ENCODE measurements around the gene SRGAP1.
A peak's percentile ranks its signal among the peaks of the same experiment; 100 is the strongest.
"Not testable (repeated sequence)": the region's sequence is repeated elsewhere in the genome, so short reads cannot be mapped to it uniquely, and the experiment has no call there.

Gene SRGAP1

GRCh38 chr12:63838411-63838810 is 6.1 kb upstream of the SRGAP1 start:
- no peak for DNase-seq (ENCODE audit: low read depth)

DNA sequence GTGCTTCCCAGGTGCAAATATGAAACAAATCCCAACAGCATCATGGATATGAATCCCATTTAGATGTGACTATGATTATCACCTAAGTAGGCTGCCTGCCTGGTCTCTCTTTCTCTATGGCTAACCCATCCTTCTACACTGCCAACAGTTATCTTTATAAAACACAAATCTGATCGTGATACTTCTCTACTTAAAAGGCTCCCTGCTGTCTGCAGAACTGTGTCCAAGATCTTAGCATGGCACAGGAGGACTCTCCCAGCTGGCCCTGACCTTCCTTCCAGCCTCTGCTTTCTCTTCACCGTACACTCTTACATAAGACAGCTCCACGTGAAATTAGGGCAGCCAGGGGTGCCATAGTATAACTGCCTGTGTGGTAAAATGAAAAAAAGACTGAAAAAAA is 3.5 kb upstream of the SRGAP1 start:
- no peak for DNase-seq (ENCODE audit: low read depth)

- no peak for DNase-seq (ENCODE audit: low read depth)
Measured at GRCh38 chr12:63841571-63841970, 2.9 kb upstream of the SRGAP1 start.

DNA sequence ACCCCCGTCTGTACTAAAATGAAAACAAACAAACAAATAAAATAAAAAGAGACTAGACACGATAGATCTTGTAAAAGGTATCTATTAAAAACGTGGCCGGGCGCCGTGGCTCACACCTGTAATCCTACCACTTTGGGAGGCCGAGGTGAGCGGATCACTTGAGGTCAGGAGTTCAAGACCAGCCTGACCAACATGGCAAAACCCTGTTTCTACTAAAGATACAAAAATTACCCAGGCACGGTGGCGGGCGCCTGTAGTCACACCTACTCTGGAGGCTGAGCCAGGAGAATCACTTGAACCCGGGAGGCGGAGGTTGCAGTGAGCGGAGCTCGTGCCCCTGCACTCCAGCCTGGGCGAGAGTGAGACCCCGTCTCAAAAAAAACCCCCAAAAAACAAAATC is 1.8 kb upstream of the SRGAP1 start:
- DNase-seq (ENCODE audit: low read depth): not testable (repeated sequence)

GRCh38 chr12:63843254-63843720 is 1.2 kb upstream of the SRGAP1 start:
- peak; percentile 16 for DNase-seq (ENCODE audit: low read depth)

DNA sequence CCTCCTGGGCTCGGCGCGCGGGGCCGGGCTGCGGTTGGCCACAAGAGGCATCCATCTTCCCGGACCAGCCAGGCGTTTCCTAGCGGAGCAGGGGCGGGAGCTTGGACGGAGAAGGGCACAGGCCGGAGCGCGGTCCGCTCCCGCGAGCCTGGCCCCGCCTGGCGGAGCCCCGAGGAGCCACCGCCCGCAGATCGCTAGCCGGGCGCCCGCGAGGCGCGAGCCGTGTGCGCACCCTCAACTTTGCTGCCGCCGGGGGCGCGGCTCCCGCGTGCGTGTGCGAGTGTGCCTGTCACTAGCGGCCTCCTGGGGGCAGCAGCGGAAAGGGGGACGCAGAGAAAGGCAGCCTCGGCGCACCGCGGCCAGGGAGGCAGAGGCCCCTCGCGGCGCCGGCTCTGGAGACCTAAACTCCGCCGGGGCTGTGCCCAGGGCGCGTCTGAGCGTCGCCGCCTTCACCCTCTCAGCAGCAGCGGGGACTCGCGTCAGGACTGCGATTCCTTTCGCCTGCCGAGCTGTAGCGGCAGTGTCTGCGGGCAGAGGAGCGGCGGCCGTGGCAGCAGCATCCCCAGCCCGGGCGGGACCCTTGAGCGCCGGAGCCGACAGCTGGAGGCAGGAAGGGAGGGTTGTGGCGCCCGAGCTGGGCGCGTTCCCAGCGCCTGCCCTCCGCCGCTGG is 644 bp upstream of the SRGAP1 start:
- peak; percentile 95 for DNase-seq (ENCODE audit: low read depth)

- peak; percentile 63 for DNase-seq (ENCODE audit: low read depth)
Measured at GRCh38 chr12:63845726-63846125, 1.2 kb downstream of the SRGAP1 start.

- DNase-seq (ENCODE audit: low read depth): no peak
Measured at GRCh38 chr12:63846238-63846967, 1.9 kb downstream of the SRGAP1 start.

- DNase-seq (ENCODE audit: low read depth): no peak
Measured at GRCh38 chr12:63848450-63848849, 4.0 kb downstream of the SRGAP1 start.

DNA sequence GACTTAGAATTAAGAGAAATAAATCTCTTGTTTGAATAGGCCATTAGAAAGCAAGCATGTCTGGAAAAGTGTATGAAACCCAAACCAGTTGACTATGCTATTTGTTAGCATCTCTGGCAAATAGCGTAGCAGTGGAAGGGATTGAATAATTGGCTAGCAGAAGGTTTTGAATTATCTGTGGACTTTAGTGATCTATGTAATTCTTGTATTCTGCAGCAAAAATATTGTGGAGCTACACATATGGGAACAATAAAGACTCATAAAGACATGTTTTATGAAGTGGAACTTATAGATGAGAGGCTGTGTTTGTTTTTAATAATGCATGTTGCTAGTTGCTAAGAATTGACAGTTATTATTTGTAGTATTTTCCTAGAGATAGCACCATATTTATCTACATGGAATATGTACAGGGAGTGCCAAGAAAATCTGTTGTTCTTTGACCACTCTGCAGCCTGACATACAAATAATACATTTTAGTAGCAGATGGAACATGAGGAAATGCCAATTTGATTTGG is 4.7 kb downstream of the SRGAP1 start:
- no peak for DNase-seq (ENCODE audit: low read depth)

DNA sequence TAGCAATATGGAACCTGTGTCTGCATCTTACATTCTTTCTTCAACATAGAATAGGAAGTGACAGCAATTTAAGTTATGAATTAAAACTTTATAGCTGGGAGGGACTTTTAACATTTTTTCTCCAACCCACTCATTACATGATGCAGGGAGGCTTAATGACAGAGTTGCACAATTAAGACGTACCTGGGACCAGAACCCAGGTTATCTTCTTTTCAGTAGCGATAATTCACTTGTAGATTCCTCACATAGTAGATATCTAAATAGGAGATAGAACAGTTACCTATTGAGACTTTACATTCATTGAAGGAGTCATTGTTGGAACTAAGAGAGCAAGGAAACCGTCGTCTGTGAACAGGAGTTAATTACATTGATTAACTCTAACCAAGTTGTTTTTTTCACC is 5.1 kb downstream of the SRGAP1 start:
- DNase-seq (ENCODE audit: low read depth): no peak

DNA sequence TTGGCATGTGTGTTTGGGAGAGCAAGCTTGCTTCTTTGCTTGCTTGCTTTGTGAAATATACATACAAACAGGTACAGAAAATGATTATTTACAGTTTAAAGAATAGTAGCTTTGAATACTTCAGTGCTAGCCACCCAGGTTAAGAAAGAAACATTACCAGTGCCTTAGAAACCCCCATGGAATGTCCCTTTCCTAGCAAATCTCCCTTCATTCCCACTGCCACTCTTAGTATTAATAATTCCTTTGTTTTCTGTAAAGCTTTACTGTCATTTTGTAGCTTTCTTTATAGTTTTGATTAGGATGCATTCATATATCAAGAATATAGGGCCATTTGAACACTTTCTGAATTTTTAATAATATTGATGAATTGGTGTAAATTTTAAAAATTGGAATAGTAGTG is 9.5 kb downstream of the SRGAP1 start:
- no peak for DNase-seq (ENCODE audit: low read depth)

DNA sequence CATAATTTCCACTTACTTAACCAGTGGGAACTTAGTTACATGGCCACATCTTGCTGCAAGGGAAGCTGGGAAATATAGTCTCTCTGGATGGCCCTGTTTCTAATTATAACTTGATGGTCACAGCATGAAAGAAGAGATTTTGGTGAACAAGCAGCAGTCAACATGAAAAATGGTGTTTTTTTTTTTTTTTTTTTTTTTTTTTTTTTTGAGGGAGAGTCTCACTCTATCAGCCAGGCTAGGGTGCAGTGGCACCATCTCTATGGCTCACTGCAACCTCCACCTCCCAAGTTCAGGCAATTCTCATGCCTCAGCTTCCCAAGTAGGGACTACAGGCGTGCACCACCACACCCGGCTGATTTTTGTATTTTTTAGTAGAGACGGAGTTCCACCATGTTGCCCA is 10.8 kb downstream of the SRGAP1 start:
- DNase-seq (ENCODE audit: low read depth): no peak

- DNase-seq (ENCODE audit: low read depth): peak; percentile 75
Measured at GRCh38 chr12:63857771-63858670, 13.5 kb downstream of the SRGAP1 start.

GRCh38 chr12:63859880-63860279 is 15.4 kb downstream of the SRGAP1 start:
- DNase-seq (ENCODE audit: low read depth): not testable (repeated sequence)

DNA sequence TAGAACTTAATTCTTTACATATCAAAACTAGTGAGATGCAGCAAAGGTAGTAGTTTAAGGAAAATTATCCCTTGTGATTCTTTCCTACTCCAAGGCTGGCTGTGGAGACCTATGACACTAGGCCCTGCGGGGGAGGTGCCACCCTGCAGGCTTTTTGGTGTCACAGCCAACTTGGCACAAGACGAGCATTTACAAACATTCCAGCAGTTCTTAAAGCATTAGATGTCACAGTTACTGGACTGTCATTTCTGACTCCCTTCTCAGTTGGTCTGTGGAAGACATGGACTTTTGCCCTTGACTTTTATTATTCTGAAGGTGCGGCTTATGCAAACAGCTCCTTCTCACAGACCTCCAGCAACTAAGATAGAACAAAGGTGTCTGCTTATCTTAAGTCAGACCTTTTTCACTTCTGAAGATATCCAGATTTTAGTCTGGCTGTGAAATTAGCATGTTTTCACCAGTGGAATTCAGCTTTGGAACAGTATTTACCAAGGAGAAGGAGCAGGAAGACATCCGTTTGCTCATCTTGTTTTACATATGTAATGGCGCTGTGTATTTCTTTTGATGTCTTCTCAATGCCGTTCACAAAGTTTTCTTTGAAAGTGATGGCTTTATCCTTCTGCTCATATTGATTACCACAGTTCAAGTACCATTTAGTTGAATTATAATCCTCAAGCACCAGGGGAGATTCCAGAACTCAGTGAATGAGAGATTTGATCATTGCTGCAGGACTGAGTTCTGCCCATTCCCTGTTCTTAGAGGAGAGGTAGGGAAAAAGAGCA is 17.9 kb downstream of the SRGAP1 start:
- DNase-seq (ENCODE audit: low read depth): no peak

- no peak for DNase-seq (ENCODE audit: low read depth)
Measured at GRCh38 chr12:63862969-63863230, 18.4 kb downstream of the SRGAP1 start.

- DNase-seq (ENCODE audit: low read depth): peak; percentile 41
Measured at GRCh38 chr12:63863658-63864453, 19.4 kb downstream of the SRGAP1 start.

DNA sequence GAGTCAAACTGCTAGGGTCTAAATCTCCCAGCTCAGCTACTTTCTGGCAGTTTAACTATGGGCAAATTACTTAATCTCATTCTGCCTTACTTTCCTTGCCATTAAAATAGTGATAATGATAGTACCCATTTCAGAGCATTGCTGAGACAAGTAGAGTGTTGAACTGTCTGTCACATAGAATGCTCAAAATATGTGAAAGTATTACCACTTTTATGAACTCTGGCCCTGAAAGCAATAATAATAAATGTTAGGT is 19.9 kb downstream of the SRGAP1 start:
- no peak for DNase-seq (ENCODE audit: low read depth)

- no peak for DNase-seq (ENCODE audit: low read depth)
Measured at GRCh38 chr12:63865448-63865847, 20.9 kb downstream of the SRGAP1 start.

DNA sequence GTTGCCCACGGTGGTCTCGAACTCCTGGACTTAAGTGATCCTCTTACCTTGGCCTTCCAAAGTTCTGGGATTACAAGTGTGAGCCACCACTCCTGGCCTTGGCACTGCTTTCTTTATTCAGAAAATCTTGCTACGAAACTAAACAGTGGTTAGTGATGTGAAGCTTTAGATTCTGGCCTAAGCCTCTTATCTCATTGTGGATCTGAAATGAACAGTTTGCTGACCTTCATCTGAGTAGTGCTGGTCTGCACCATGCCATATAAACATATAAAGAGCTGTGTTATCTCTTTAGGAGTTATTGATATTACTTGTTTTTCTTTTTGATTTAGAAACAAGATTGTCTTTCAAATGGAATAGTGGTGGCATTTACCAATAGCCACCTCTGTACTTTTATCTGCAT is 22.6 kb downstream of the SRGAP1 start:
- peak; percentile 61 for DNase-seq (ENCODE audit: low read depth)
